ENCODE measurements around the gene SLC6A8. TPM values are rescaled to one million over a fixed set of nuclear protein-coding genes. Genes with fewer than 3 reads are reported as not detected.
"Not testable (repeated sequence)": the region's sequence is repeated elsewhere in the genome, so short reads cannot be mapped to it uniquely, and the experiment has no call there.

The SLC6A8 gene
- total RNA-seq, 1 donor from 2014 or later = 74.1 TPM

- Mint-ChIP-seq H3K27me3 (ENCODE audit: unreplicated experiment) (no peaks in the 10 kb centered on the region), H3K9me3 (ENCODE audit: unreplicated experiment) (peaks cover 9% of the 10 kb centered on the region), H3K4me1 (ENCODE audit: unreplicated experiment) (peaks cover 29% of the 10 kb centered on the region), H3K4me3 (ENCODE audit: unreplicated experiment) (peak overlapping the region; percentile 58), H3K27ac (ENCODE audit: unreplicated experiment) (peak overlapping the region; percentile 77), H3K36me3 (ENCODE audit: unreplicated experiment) (peaks cover 14% of the 10 kb centered on the region)
- no peak for DNase-seq (ENCODE audit: extremely low spot score, unreplicated experiment)
- no peak for TF ChIP-seq CTCF (IDR thresholded peaks at IDR 0.05)
Measured at GRCh38 chrX:153727123-153727931, 39.6 kb downstream of the SLC6A8 start.

GRCh38 chrX:153728095-153728494 lies 40.4 kb downstream of the SLC6A8 start:
- no peak for TF ChIP-seq CTCF (IDR thresholded peaks at IDR 0.05)
- no peaks in the 10 kb centered on the region for H3K27me3 Mint-ChIP-seq (ENCODE audit: unreplicated experiment)
- peaks cover 9% of the 10 kb centered on the region for H3K9me3 Mint-ChIP-seq (ENCODE audit: unreplicated experiment)
- DNase-seq (ENCODE audit: extremely low spot score, unreplicated experiment) = no peak
- peaks cover 22% of the 10 kb centered on the region for H3K4me1 Mint-ChIP-seq (ENCODE audit: unreplicated experiment)
- H3K4me3 Mint-ChIP-seq (ENCODE audit: unreplicated experiment) = no peak overlapping the region
- peaks cover 14% of the 10 kb centered on the region for H3K36me3 Mint-ChIP-seq (ENCODE audit: unreplicated experiment)
- no peak overlapping the region for H3K27ac Mint-ChIP-seq (ENCODE audit: unreplicated experiment)

GRCh38 chrX:153728951-153729631 lies 41.4 kb downstream of the SLC6A8 start:
- no peak overlapping the region for H3K4me3 Mint-ChIP-seq (ENCODE audit: unreplicated experiment)
- peaks cover 22% of the 10 kb centered on the region for H3K4me1 Mint-ChIP-seq (ENCODE audit: unreplicated experiment)
- H3K27ac Mint-ChIP-seq (ENCODE audit: unreplicated experiment) = no peak overlapping the region
- peaks cover 9% of the 10 kb centered on the region for H3K9me3 Mint-ChIP-seq (ENCODE audit: unreplicated experiment)
- H3K27me3 Mint-ChIP-seq (ENCODE audit: unreplicated experiment) = no peaks in the 10 kb centered on the region
- no peak for DNase-seq (ENCODE audit: extremely low spot score, unreplicated experiment)
- peaks cover 14% of the 10 kb centered on the region for H3K36me3 Mint-ChIP-seq (ENCODE audit: unreplicated experiment)
- TF ChIP-seq CTCF (IDR thresholded peaks at IDR 0.05) = no peak

GRCh38 chrX:153730115-153730514 lies 42.4 kb downstream of the SLC6A8 start:
- H3K4me1 Mint-ChIP-seq (ENCODE audit: unreplicated experiment) = peaks cover 22% of the 10 kb centered on the region
- peaks cover 14% of the 10 kb centered on the region for H3K36me3 Mint-ChIP-seq (ENCODE audit: unreplicated experiment)
- not testable (repeated sequence) for H3K27me3 Mint-ChIP-seq (ENCODE audit: unreplicated experiment); H3K4me3 Mint-ChIP-seq (ENCODE audit: unreplicated experiment); DNase-seq (ENCODE audit: extremely low spot score, unreplicated experiment); H3K27ac Mint-ChIP-seq (ENCODE audit: unreplicated experiment)
- peaks cover 12% of the 10 kb centered on the region for H3K9me3 Mint-ChIP-seq (ENCODE audit: unreplicated experiment)

GRCh38 chrX:153731117-153731844 lies 43.6 kb downstream of the SLC6A8 start:
- peaks cover 12% of the 10 kb centered on the region for H3K9me3 Mint-ChIP-seq (ENCODE audit: unreplicated experiment)
- TF ChIP-seq CTCF (IDR thresholded peaks at IDR 0.05) = no peak
- no peak for DNase-seq (ENCODE audit: extremely low spot score, unreplicated experiment)
- H3K27ac Mint-ChIP-seq (ENCODE audit: unreplicated experiment) = no peak overlapping the region
- peaks cover 14% of the 10 kb centered on the region for H3K36me3 Mint-ChIP-seq (ENCODE audit: unreplicated experiment)
- peaks cover 17% of the 10 kb centered on the region for H3K4me1 Mint-ChIP-seq (ENCODE audit: unreplicated experiment)
- H3K27me3 Mint-ChIP-seq (ENCODE audit: unreplicated experiment) = no peaks in the 10 kb centered on the region
- no peak overlapping the region for H3K4me3 Mint-ChIP-seq (ENCODE audit: unreplicated experiment)

All from osteocyte (in vitro differentiated cells).